K562 (cell line): ENCODE data around the gene DAD1. TPM values are rescaled to one million over a fixed set of nuclear protein-coding genes. Genes with fewer than 3 reads are reported as not detected.

ENCODE experiments used
- ATAC-seq: fragments of 200-7000 bp; cut with Tn5 transposase; 3 replicates; pipeline ENCODE4 v1.9.1; 2020; ENCODE audit warnings: moderate library complexity
- BruUV-seq: library from RNA; stranded (reverse); fragments of 400-500 nt; replicated peaks from 2 replicates; lab custom pipeline; 2021; lab: Mats Ljungman, UMichigan
- CTCF ChIA-PET: fragments of 300-600 bp; formaldehyde crosslinking; extraction: SDS; loops from one replicate; lab custom pipeline; 2021; ENCODE audit warnings: low intra/inter-chr PET ratio; lab: Yijun Ruan, JAX
- POLR2A ChIA-PET: fragments of 300-600, 350-650 bp; sonication (Branson Sonifier 250); formaldehyde crosslinking; extraction: SDS; loops from one replicate; lab custom pipeline; 2021; ENCODE audit warnings: antibody characterized with exemption, inconsistent platforms; lab: Yijun Ruan, JAX
- DNase-seq, 4 experiments: peaks; one replicate each; pipeline versions ENCODE4 v3.0.0 to v3.0.0-alpha.2; 2011 to 2018; ENCODE audit warnings: low spot score in 3 of 4, mixed read lengths in 3 of 4; ENCODE audit errors: extremely low read depth in 1 of 4
- FAIRE-seq: peaks from 2 replicates; lab custom pipeline; 2011; peaks lifted over from hg19 to GRCh38; lab: Jason Lieb, UNC
- H2AFZ ChIP-seq: 2 replicates; pipeline ENCODE4 v1.6.0; 2011; ENCODE audit warnings: low read depth, low read length, control low read depth, inconsistent platforms
- H3K27ac ChIP-seq: fragments of 200-600 bp; 3 replicates; pipeline ENCODE4 v1.8.0; 2011; ENCODE audit warnings: low read depth, mild to moderate bottlenecking, control low read depth, inconsistent platforms, low read length, moderate library complexity, mixed read lengths; ENCODE audit errors: extremely low read depth
- H3K27me3 ChIP-seq, 2 experiments: fragments of 300-600 bp in 1 of 2; 2 replicates in 1 of 2; 3 replicates in 1 of 2; pipeline versions ENCODE4 v1.6.0 to v1.8.0; 2011; ENCODE audit warnings: inconsistent platforms in 2 of 2, low read length in 2 of 2, mild to moderate bottlenecking in 1 of 2, mixed read lengths in 1 of 2, moderate library complexity in 1 of 2; ENCODE audit not compliant: control insufficient read depth in 2 of 2, insufficient read depth in 2 of 2
- H3K36me3 ChIP-seq: fragments of 300-600 bp; 3 replicates; pipeline ENCODE4 v1.8.0; 2011; ENCODE audit warnings: mild to moderate bottlenecking, low read length, inconsistent platforms; ENCODE audit not compliant: control insufficient read depth, insufficient read depth
- H3K4me1 ChIP-seq, 2 experiments: fragments of 200-600 bp in 1 of 2; replicated peaks in 1 of 2; 2 replicates in 1 of 2; 3 replicates in 1 of 2; pipeline versions ENCODE4 v1.5.1 to v1.8.0; 2011; ENCODE audit warnings: inconsistent platforms in 2 of 2, low read length in 2 of 2, mild to moderate bottlenecking in 1 of 2, mixed read lengths in 1 of 2, moderate library complexity in 1 of 2; ENCODE audit not compliant: control insufficient read depth in 2 of 2, insufficient read depth in 2 of 2
- H3K4me2 ChIP-seq: 2 replicates; pipeline ENCODE4 v1.6.1; 2011; ENCODE audit warnings: low read length, control low read depth, inconsistent platforms, mixed read lengths; ENCODE audit not compliant: insufficient read depth
- H3K4me3 ChIP-seq: fragments of 200-600 bp; sonication (generic), shearing (Covaris generic); 2 replicates; pipeline ENCODE4 v1.5.1; 2016; ENCODE audit warnings: control low read depth, inconsistent platforms
- H3K79me2 ChIP-seq: fragments of 200-600 bp; 3 replicates; pipeline ENCODE4 v1.8.0; 2011; ENCODE audit warnings: low read length, inconsistent platforms; ENCODE audit not compliant: control insufficient read depth, insufficient read depth
- H3K9ac ChIP-seq, 2 experiments: 2 replicates each; pipeline versions ENCODE4 v1.6.0 to v1.6.1; 2011; ENCODE audit warnings: low read depth in 2 of 2, low read length in 2 of 2, control low read depth in 1 of 2, inconsistent platforms in 1 of 2, mild to moderate bottlenecking in 1 of 2, mixed read lengths in 1 of 2; ENCODE audit not compliant: insufficient read depth in 1 of 2
- H3K9me1 ChIP-seq: one replicate; pipeline ENCODE4 v1.6.0; 2011; ENCODE audit warnings: inconsistent platforms, mild to moderate bottlenecking, low read length, moderate library complexity; ENCODE audit not compliant: control insufficient read depth, insufficient read depth
- H3K9me3 ChIP-seq: replicated peaks from 2 replicates; pipeline ENCODE4 v1.5.1; 2011; ENCODE audit warnings: low read depth, low read length, inconsistent platforms; ENCODE audit not compliant: control insufficient read depth, insufficient read depth
- H4K20me1 ChIP-seq: replicated peaks from 2 replicates; pipeline ENCODE4 v1.6.1; 2011; ENCODE audit warnings: low read length, inconsistent platforms, mixed read lengths; ENCODE audit not compliant: control insufficient read depth, insufficient read depth
- WGBS: fragments of 100-300 bp; shearing (Covaris generic); methylation state at CpG from one replicate; pipeline ENCODE4 v1.1.6; 2016; ENCODE audit warnings: low coverage, mixed read lengths; ENCODE audit not compliant: insufficient coverage; ENCODE audit errors: missing lambda C conversion rate; 5-methylcytosine and 5-hydroxymethylcytosine counted together
- in situ Hi-C: fragments of 300-500 bp; cut with MboI; formaldehyde crosslinking; loops from 4 replicates; pipeline ENCODE4 v1.15.0; 2018; ENCODE audit warnings: inconsistent platforms, mixed read lengths
- intact Hi-C: fragments of 100-400 bp; cut with micrococcal nuclease; formaldehyde crosslinking; loops from 2 replicates; pipeline ENCODE4 v1.14.2; 2022
- polyA plus RNA-seq, 8 experiments: library from polyadenylated mRNA; depleted of rRNA in 4 of 8; stranded (reverse) in 5 of 8; unstranded in 3 of 8; fragments of >200 nt; fragmentation: Nextera tagmentation in 2 of 8; fragmentation: Illumina TruSeq in 1 of 8; extraction: Ambion mirVana in 2 of 8; extraction: Trizol in 1 of 8; gene quantifications; 2 replicates each; pipeline versions ENCODE4 v1.2.1 to v1.2.3, GENCODE V29; 2011 to 2014; ENCODE audit warnings: inconsistent platforms in 1 of 8, missing spikeins in 1 of 8
- total RNA-seq, 7 experiments: library from RNA; depleted of rRNA in 6 of 7; stranded (reverse); fragments of >200 nt in 6 of 7; fragmentation: Illumina TruSeq in 2 of 7; extraction: Trizol in 2 of 7; gene quantifications; 2 replicates each; pipeline versions ENCODE4 v1.2.1 to v1.2.3, GENCODE V29; 2011 to 2021; ENCODE audit warnings: low replicate concordance in 1 of 7
- TF ChIP-seq, protein P1 (sequence below): fragments of 450-650 bp; IDR thresholded peaks from 2 replicates; pipeline ENCODE4 v1.6.1; 2018; ENCODE audit not compliant: partially characterized antibody

DAD1 gene
- total and polyA plus RNA-seq, 9 of the 15 experiments (the other 6 are each of a cell fraction or from before 2014, with no cell fraction given) = 104 to 617 (median 222) TPM

DNA sequence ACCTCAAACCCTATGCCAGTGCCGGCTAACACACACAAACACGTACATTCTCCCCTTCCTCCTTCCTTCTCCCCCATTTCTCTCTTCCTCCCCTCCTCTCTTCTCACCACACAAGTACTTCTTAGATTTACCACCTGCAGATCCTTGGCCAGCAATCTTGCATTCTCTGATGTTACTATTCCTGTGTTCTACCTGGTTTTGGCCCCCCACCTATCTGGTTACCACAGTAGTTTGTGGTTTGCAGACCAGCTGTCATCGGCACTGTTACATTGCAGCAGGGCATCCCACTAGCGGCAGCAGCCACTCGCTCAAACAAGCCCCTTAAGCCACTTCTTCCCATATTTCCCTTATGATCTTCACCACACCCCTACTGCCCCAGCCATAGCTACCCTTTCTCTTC, 13.0 kb upstream of the DAD1 start:
- Histone ChIP-seq H3K9me3 (no peaks in the 10 kb centered on the region), H3K9ac (no peak overlapping the region), H3K4me1 (peaks cover 12 to 20% of the 10 kb centered on the region in 2 experiments; a peak in 4 of 5 replicates), H3K9me1 (peaks cover 2% of the 10 kb centered on the region), H2AFZ (no peak overlapping the region), H3K27ac (no peak overlapping the region), H3K27me3 (no peaks in the 10 kb centered on the region), H4K20me1 (no peaks in the 10 kb centered on the region), H3K4me3 (no peak overlapping the region), H3K4me2 (no peak overlapping the region), H3K36me3 (peaks cover 38% of the 10 kb centered on the region; the same call in 2 of the 3 replicates), H3K79me2 (peaks cover 14% of the 10 kb centered on the region)
- no TSS peak for BruUV-seq
- no peak for DNase-seq
- CTCF ChIA-PET = no interaction called here
- intact Hi-C loops (no loop called here), in situ Hi-C loops (no loop called here)
- FAIRE-seq = no peak
- POLR2A ChIA-PET = interaction anchor here (2.0 kb wide), 1 partner anchor 9 kb away, joined by 8 read pairs; no protein-coding TSS in a partner anchor
- WGBS = 77% methylated on average over 5 of the region's 5 CpGs
- ATAC-seq = no peak
- TF ChIP-seq, protein P1, sequence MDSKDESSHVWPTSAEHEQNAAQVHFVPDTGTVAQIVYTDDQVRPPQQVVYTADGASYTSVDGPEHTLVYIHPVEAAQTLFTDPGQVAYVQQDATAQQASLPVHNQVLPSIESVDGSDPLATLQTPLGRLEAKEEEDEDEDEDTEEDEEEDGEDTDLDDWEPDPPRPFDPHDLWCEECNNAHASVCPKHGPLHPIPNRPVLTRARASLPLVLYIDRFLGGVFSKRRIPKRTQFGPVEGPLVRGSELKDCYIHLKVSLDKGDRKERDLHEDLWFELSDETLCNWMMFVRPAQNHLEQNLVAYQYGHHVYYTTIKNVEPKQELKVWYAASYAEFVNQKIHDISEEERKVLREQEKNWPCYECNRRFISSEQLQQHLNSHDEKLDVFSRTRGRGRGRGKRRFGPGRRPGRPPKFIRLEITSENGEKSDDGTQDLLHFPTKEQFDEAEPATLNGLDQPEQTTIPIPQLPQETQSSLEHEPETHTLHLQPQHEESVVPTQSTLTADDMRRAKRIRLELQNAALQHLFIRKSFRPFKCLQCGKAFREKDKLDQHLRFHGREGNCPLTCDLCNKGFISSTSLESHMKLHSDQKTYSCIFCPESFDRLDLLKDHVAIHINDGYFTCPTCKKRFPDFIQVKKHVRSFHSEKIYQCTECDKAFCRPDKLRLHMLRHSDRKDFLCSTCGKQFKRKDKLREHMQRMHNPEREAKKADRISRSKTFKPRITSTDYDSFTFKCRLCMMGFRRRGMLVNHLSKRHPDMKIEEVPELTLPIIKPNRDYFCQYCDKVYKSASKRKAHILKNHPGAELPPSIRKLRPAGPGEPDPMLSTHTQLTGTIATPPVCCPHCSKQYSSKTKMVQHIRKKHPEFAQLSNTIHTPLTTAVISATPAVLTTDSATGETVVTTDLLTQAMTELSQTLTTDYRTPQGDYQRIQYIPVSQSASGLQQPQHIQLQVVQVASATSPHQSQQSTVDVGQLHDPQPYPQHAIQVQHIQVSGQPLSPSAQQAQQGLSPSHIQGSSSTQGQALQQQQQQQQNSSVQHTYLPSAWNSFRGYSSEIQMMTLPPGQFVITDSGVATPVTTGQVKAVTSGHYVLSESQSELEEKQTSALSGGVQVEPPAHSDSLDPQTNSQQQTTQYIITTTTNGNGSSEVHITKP = no peak
